HG03354 (cell line): ENCODE data around the gene VSTM2L.

Experiments used
- ATAC-seq: cut with Tn5 transposase; IDR thresholded peaks from one replicate; pipeline ENCODE4 v1.9.1; 2021; ENCODE audit warnings: mild to moderate bottlenecking; ENCODE audit not compliant: unreplicated experiment, poor library complexity, severe bottlenecking

Gene VSTM2L

GRCh38 chr20:37877832-37878772 lies 24.8 kb upstream of the VSTM2L start:
- no peak for ATAC-seq

GRCh38 chr20:37878835-37879599 lies 23.9 kb upstream of the VSTM2L start:
- no peak for ATAC-seq

GRCh38 chr20:37879843-37880242 lies 23.1 kb upstream of the VSTM2L start:
- no peak for ATAC-seq

- ATAC-seq: no peak
Measured at GRCh38 chr20:37880726-37881591, 22.0 kb upstream of the VSTM2L start.

- no peak for ATAC-seq
Measured at GRCh38 chr20:37881601-37882343, 21.2 kb upstream of the VSTM2L start.

- ATAC-seq: no peak
Measured at GRCh38 chr20:37882961-37883712, 19.8 kb upstream of the VSTM2L start.

GRCh38 chr20:37885042-37885441 lies 17.9 kb upstream of the VSTM2L start:
- ATAC-seq: no peak

- ATAC-seq: no peak
Measured at GRCh38 chr20:37885593-37886503, 17.1 kb upstream of the VSTM2L start.

- ATAC-seq: no peak
Measured at GRCh38 chr20:37886851-37887297, 16.1 kb upstream of the VSTM2L start.

- no peak for ATAC-seq
Measured at GRCh38 chr20:37888641-37889040, 14.3 kb upstream of the VSTM2L start.

GRCh38 chr20:37890108-37890507 lies 12.8 kb upstream of the VSTM2L start:
- ATAC-seq: no peak

GRCh38 chr20:37890643-37891042 lies 12.3 kb upstream of the VSTM2L start:
- ATAC-seq: no peak

GRCh38 chr20:37892001-37892400 lies 10.9 kb upstream of the VSTM2L start:
- ATAC-seq: no peak

GRCh38 chr20:37893566-37894241 lies 9.2 kb upstream of the VSTM2L start:
- ATAC-seq: no peak

- ATAC-seq: no peak
Measured at GRCh38 chr20:37894454-37894853, 8.5 kb upstream of the VSTM2L start.

- no peak for ATAC-seq
Measured at GRCh38 chr20:37895166-37895565, 7.8 kb upstream of the VSTM2L start.

GRCh38 chr20:37896932-37897548 lies 5.9 kb upstream of the VSTM2L start:
- ATAC-seq: no peak
